ENCODE data around the gene NLRC3. TPM values are rescaled to one million over a fixed set of nuclear protein-coding genes. Genes with fewer than 3 reads are reported as not detected.
"Not testable (repeated sequence)": the region's sequence is repeated elsewhere in the genome, so short reads cannot be mapped to it uniquely, and the experiment has no call there.

The NLRC3 gene
- total RNA-seq, 4 donors from 2014 or later, result under 0.01 to 1.5 (median 0.68) TPM

DNA sequence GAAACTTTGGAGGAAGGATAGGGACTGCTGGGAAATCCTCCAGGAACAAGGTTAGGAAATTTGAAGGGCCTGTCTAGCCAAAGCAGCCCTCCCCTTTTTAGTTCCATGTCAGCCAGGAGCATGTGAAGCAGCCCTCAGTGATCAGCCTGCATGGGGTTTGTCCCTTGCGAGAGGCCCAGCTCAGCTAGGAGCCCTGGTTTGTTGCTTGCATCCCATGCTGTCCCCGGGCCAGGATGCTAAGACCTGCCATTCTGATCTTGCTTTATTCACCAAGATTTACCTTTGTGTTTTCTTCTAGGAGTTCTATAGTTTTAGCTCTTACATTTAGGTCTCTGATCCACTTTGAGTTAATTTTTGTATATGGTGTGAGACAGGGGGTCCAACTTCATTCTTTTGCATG is 48.8 kb downstream of the NLRC3 start:
- TF ChIP-seq POLR2A (IDR thresholded peaks at IDR 0.05), result no peak
- TF ChIP-seq, protein P1, sequence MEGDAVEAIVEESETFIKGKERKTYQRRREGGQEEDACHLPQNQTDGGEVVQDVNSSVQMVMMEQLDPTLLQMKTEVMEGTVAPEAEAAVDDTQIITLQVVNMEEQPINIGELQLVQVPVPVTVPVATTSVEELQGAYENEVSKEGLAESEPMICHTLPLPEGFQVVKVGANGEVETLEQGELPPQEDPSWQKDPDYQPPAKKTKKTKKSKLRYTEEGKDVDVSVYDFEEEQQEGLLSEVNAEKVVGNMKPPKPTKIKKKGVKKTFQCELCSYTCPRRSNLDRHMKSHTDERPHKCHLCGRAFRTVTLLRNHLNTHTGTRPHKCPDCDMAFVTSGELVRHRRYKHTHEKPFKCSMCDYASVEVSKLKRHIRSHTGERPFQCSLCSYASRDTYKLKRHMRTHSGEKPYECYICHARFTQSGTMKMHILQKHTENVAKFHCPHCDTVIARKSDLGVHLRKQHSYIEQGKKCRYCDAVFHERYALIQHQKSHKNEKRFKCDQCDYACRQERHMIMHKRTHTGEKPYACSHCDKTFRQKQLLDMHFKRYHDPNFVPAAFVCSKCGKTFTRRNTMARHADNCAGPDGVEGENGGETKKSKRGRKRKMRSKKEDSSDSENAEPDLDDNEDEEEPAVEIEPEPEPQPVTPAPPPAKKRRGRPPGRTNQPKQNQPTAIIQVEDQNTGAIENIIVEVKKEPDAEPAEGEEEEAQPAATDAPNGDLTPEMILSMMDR (IDR thresholded peaks at IDR 0.05), result no peak
- no peaks in the 10 kb centered on the region for H3K9me3 ChIP-seq
- no peaks in the 10 kb centered on the region for H3K27me3 ChIP-seq
- H3K4me3 ChIP-seq, result no peak overlapping the region
- DNase-seq, result no peak
- H3K27ac ChIP-seq, result peak overlapping the region in 1 of 2 donors; percentile 50
- intact Hi-C loops (cut with DNase I; ENCODE audit: low total_unique reads), result no loop called here
- no peaks in the 10 kb centered on the region for H3K4me1 ChIP-seq
- no peaks in the 10 kb centered on the region for H3K36me3 ChIP-seq

DNA sequence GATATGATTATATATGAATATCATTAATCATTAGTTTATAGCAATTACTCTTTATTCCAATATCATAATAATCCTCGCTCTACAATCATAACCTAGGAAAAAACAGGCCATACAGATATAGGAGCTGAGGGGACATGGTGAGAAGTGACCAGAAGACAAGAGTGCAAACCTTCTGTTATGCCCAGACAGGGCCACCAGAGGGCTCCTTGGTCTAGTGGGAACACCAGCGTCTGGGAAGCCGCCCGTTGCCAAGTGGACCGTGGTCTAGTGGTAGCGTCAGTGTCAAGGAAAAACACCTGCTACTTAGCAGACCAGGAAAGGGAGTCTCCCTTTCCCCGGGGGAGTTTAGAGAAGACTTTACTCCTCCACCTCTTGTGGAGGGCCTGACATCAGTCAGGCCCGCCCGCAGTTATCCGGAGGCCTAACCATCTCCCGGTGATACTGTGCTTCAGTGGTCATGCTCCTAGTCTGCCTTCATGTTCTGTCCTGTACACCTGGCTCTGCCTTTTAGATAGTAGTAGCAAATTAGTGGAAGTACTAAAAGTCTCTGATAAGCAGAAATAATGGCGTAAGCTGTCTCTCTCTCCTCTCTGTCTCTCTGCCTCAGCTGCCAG is 49.9 kb downstream of the NLRC3 start:
- TF ChIP-seq, protein P1 (IDR thresholded peaks at IDR 0.05), result peak; percentile 60 to 73 (median 62)
- not testable (repeated sequence) for H3K36me3 ChIP-seq

DNA sequence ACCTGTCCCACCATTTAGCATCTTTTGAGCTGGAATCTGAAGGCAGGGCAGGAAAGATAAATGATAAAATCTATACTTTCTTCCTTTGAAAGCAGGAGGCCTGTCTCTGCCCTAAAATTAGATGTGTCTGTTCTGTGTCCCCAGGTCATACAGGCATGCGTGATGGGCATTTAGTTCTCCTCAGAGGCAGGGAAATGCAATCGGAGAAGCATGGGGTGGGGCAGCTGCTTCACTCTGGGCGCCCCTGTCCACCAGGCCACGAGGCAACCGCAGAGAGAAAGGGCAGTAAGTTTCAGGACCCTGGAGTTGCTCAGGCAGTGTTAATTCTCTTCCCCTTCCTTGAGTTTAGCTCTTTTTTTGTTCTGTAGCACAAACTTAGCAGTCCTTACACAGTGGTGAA is 51.3 kb downstream of the NLRC3 start:
- TF ChIP-seq POLR2A (IDR thresholded peaks at IDR 0.05), result no peak
- TF ChIP-seq, protein P1 (IDR thresholded peaks at IDR 0.05), result no peak
- DNase-seq, result no peak
- no peaks in the 10 kb centered on the region for H3K9me3 ChIP-seq
- no peaks in the 10 kb centered on the region for H3K36me3 ChIP-seq
- no peaks in the 10 kb centered on the region for H3K4me1 ChIP-seq
- no peak overlapping the region for H3K4me3 ChIP-seq
- no peaks in the 10 kb centered on the region for H3K27me3 ChIP-seq
- intact Hi-C loops (cut with DNase I; ENCODE audit: low total_unique reads), result no loop called here
- no peak overlapping the region for H3K27ac ChIP-seq

More for the DNA sequence above, 49.9 kb downstream of the NLRC3 start:
- H3K4me3 ChIP-seq; H3K27me3 ChIP-seq; H3K9me3 ChIP-seq; intact Hi-C loops (cut with DNase I; ENCODE audit: low total_unique reads); H3K4me1 ChIP-seq: not testable (repeated sequence)
- DNase-seq, result peak; percentile 83 to 90
- peak overlapping the region; percentile 37 to 50 for H3K27ac ChIP-seq

DNA sequence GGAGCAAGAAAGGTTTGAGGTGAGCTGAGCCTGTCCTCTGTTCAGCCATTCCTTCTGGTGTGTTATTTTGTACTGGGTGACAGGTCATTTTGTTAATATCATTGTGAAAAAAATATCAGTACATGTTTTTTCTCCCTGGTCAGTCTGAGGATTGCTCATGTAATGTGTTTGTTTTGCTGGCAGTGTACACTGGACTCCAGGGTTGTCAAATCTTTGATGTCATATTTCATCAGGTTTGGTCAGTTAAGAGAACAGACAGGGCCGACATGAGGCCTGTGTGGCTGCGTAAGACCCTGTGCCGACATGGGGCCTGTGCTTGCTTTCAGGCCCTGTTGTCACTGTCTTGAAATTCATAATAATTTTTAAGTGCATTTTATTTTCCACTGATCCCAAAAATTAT is 53.9 kb downstream of the NLRC3 start:
- DNase-seq, result no peak
- H3K27ac ChIP-seq, result no peak overlapping the region
- no peaks in the 10 kb centered on the region for H3K27me3 ChIP-seq
- TF ChIP-seq POLR2A (IDR thresholded peaks at IDR 0.05), result no peak
- TF ChIP-seq, protein P1 (IDR thresholded peaks at IDR 0.05), result no peak
- no peak overlapping the region for H3K4me3 ChIP-seq
- H3K9me3 ChIP-seq, result no peaks in the 10 kb centered on the region
- H3K36me3 ChIP-seq, result no peaks in the 10 kb centered on the region
- intact Hi-C loops (cut with DNase I; ENCODE audit: low total_unique reads), result no loop called here
- peaks cover 0 to 4% of the 10 kb centered on the region in 2 donors for H3K4me1 ChIP-seq

DNA sequence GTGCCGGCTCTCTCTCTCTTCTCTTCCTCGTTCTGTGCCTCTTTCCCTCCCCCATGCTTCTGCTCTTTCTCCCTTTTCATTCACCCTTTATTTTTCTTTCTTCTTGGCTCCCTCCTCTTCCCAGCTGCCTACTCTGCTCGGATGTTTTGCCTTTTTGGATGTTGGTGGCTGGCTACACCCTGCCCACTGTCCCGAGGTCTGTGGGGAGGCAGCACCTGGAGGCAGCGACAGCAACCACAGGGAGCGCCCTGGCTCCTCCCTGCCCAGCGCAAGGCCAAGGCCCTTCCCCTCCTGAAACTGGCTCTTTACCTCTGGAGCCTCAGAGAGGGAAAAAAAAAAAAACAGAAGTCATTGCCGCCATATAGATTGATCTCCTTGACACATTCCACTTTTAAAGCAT is 56.4 kb downstream of the NLRC3 start:
- no peak for TF ChIP-seq POLR2A (IDR thresholded peaks at IDR 0.05)
- TF ChIP-seq, protein P1 (IDR thresholded peaks at IDR 0.05), result peak in 1 of 4 experiments; percentile 26
- peaks cover 0 to 4% of the 10 kb centered on the region in 2 donors for H3K4me1 ChIP-seq
- no peaks in the 10 kb centered on the region for H3K36me3 ChIP-seq
- peak; percentile 42 to 52 for DNase-seq
- H3K4me3 ChIP-seq, result peak overlapping the region in 1 of 2 donors; percentile 15
- H3K9me3 ChIP-seq, result no peaks in the 10 kb centered on the region
- no peaks in the 10 kb centered on the region for H3K27me3 ChIP-seq
- intact Hi-C loops (cut with DNase I; ENCODE audit: low total_unique reads), result no loop called here
- peak overlapping the region; percentile 87 for H3K27ac ChIP-seq

Data from uterus (tissue), 4 donors.